HG03060 (cell line): Measurements from ENCODE around the gene TJP3.

Experiments used
- ATAC-seq: cut with Tn5 transposase; IDR thresholded peaks from one replicate; pipeline ENCODE4 v1.9.1; 2021; ENCODE audit warnings: low read depth, moderate number of reproducible peaks; ENCODE audit not compliant: unreplicated experiment

TJP3 gene

GRCh38 chr19:3712663-3713611, 4.8 kb downstream of the TJP3 start:
- no peak for ATAC-seq

GRCh38 chr19:3716147-3716668, 8.0 kb downstream of the TJP3 start:
- ATAC-seq = no peak

GRCh38 chr19:3719868-3720267, 11.7 kb downstream of the TJP3 start:
- no peak for ATAC-seq

- ATAC-seq = no peak
Measured at GRCh38 chr19:3720349-3720917, 12.2 kb downstream of the TJP3 start.

- ATAC-seq = no peak
Measured at GRCh38 chr19:3721131-3721886, 13.1 kb downstream of the TJP3 start.

GRCh38 chr19:3721887-3722442, 13.8 kb downstream of the TJP3 start:
- no peak for ATAC-seq

GRCh38 chr19:3722443-3723109, 14.4 kb downstream of the TJP3 start:
- no peak for ATAC-seq

GRCh38 chr19:3723110-3723488, 14.9 kb downstream of the TJP3 start:
- ATAC-seq = no peak

GRCh38 chr19:3723883-3724282, 15.7 kb downstream of the TJP3 start:
- no peak for ATAC-seq

GRCh38 chr19:3725121-3725520, 16.9 kb downstream of the TJP3 start:
- no peak for ATAC-seq

GRCh38 chr19:3725640-3726310, 17.6 kb downstream of the TJP3 start:
- ATAC-seq = no peak

GRCh38 chr19:3730457-3730958, 22.3 kb downstream of the TJP3 start:
- no peak for ATAC-seq

- ATAC-seq = no peak
Measured at GRCh38 chr19:3732108-3732507, 23.9 kb downstream of the TJP3 start.

GRCh38 chr19:3733549-3734309, 25.5 kb downstream of the TJP3 start:
- no peak for ATAC-seq

- ATAC-seq = no peak
Measured at GRCh38 chr19:3734310-3734600, 26.1 kb downstream of the TJP3 start.

- ATAC-seq = no peak
Measured at GRCh38 chr19:3736106-3736724, 28.0 kb downstream of the TJP3 start.

- ATAC-seq = no peak
Measured at GRCh38 chr19:3737487-3738205, 29.5 kb downstream of the TJP3 start.
